ENCODE results near the gene NOBOX.
"Not testable (repeated sequence)": the region's sequence is repeated elsewhere in the genome, so short reads cannot be mapped to it uniquely, and the experiment has no call there.

Gene NOBOX

DNA sequence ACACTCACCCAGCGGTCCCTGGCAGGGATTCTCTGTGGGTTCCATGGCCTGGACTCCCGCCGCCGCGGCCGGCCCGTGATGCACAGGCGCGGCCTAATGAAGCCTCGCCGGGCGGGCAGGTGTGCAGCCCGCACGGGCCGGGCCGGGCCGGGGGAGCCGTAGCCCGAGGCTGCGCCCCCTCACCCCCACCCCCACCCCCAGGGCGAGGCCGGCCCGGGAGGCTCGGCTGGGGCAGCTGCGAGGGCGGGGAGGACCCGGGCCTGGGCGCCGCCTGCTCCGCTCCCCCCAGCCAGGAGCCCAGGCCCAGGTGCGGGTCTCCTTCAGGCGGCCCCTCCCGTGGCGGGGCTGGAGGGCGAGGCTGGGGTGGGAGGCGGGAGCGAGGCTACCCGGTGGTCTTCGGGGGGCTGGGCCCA is at the start of gene NOBOX:
Gene NOBOX, minus strand, starts transcription at position 45 of the 413 bp plus-strand sequence.
- no peak for FAIRE-seq

DNA sequence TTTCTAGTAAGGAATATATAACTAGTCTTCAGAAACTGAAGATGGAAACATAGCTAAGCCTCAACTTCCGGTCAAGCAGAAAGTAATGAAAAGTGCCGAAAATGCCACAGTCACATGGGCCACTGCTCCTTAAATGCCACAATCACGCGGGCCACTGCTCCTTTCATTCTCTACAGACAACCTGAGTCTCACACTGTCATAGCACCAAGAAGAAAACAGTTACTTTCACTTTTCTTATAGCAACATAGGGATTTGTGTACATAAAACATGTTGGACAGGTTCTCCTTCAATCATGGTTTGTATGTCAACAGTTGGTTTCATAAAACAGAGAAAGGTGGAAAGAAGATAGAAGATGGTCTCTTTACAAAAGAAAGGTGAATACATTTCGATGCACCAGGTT is 48.6 kb upstream of the NOBOX start:
- no peak for FAIRE-seq

DNA sequence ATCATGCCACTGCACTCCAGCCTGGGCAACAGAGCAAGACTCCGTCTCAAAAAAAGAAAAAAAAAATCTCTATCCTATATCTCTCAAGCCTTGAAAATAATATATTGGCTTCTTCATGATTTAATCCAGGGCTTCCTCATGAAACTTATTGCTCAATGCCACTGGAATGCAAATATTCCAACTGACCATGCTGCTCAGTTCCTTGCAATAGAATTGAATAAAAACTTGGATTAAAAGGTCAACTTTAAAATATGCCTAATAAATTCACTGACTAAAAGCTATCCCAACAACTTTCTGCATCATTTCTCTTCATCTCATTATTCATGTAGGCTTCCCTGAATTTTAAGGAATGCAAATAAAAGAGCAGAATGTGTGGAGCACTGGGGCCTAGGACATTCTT is 42.1 kb upstream of the NOBOX start:
- no peak for FAIRE-seq

DNA sequence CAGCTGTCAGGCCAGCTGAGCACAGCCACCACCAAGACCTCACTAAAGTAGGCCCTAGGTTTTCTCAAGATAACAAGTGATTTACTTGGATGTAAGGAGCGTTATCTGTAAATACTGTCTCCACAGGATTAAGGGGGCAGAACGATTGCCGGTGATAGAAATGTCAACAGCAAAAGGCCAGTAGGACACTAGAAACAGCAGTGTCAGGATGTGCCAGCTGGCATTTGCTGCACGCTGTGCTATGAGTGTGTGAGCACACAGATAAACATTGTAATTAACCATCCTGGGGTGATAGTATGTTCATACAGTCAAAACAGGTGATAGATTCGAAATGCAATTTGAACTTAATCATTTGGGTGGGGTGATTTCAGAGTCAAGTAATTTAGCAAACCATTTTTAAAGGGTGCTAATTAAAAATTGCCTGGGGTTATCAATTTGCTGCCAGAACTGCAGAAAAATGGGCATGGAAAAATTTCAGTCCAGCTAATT is 36.3 kb upstream of the NOBOX start:
- FAIRE-seq = no peak

DNA sequence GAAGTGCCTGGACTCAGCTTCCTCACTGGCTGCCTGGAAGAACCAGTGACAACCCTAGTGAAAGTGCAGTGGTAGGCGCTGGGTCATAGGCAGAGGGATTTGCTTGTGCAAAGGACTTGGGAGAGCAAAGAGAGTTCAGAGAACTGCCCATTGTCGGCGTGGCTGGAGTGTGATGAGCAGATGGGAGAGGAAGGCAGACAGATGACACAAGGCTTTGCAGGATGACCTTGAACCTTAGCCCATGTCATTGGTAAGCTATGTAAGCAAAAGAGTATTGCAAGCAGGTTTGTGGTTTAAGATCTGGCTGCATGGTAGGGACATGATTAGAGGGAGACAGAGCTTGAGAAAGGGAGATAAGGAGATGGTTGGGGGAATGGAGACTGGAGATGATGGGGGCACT is 35.3 kb upstream of the NOBOX start:
- no peak for FAIRE-seq

GRCh38 chr7:144437370-144438191 is 34.1 kb upstream of the NOBOX start:
- peak; percentile 93 for FAIRE-seq

DNA sequence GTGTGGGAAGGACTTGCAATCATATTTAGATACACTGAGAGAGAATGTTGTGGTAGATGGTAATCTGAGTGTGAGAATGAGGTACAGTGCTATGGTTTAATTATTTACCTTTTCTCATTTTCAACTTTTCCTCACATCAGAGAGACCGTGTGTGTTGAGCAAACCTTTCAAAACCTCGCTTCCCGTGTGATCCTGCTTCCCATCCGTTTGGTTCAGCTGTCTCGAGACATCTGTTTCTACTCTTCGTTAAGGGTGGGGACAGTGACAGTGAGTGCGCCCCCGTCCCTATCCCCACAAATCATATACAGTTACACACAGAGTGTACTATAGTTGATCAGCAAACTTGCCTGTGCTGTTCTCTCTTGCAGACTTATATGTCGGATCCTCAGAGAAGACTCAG is 33.0 kb upstream of the NOBOX start:
- no peak for FAIRE-seq

DNA sequence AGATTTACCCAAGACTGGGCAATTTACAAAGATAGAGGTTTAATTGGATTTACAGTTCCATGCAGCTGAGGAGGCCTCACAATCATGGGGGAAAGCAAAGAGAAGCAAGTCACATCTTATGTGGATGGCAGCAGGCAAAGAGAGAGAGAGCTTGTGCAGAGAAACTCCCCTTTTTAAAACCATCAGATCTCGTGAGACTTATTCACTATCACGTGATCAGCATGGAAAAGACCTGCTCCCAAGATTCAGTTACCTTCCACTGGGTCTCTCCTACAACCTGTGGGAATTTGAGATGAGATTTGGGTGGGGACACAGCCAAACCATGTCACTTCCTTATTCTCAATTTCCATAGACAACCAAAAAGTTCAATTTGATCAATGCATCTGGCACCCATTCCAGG is 24.9 kb upstream of the NOBOX start:
- FAIRE-seq = no peak

- FAIRE-seq = not testable (repeated sequence)
Measured at GRCh38 chr7:144427539-144427938, 24.0 kb upstream of the NOBOX start.

- not testable (repeated sequence) for FAIRE-seq
Measured at GRCh38 chr7:144418931-144419330, 15.4 kb upstream of the NOBOX start.

DNA sequence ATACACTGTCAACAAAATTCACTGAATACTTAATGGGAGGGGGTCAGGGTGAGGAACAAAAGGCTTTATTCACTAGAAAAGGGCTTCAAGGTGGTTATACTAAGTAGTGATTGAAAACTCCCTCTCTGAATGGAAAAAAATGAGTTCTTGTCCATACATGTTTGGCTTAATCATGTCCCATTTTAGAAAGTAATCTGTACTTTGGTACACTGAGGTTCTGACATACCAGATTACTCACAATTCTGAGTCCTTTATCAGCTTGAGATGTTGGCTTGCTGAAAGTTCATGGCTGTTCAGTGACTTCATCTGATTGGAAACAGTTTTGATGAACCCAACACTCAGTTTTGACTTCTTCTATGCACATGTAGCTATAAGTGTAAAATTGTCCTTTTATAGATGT is 12.8 kb upstream of the NOBOX start:
- no peak for FAIRE-seq

GRCh38 chr7:144415858-144416257 is 12.4 kb upstream of the NOBOX start:
- no peak for FAIRE-seq

GRCh38 chr7:144414815-144415214 is 11.3 kb upstream of the NOBOX start:
- no peak for FAIRE-seq

DNA sequence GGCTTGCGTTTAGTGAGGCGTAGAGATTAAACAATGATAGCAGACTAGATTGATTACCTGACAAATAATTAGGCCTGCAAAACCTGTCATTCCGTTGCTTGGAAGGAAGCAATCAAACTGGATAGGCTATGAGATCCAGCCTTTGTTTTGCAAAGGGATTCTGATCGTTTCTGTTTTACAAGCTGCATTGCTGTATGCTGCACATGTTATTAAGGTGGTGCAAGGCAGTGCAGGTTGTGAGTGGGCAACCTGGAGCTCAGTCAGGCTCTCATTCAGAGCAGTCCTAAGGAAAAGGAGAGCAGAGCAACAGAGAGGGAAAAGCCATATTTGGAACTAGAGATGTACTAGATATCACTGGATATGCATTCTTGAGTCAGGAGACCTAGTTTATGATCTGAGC is 6.9 kb upstream of the NOBOX start:
- FAIRE-seq = no peak

DNA sequence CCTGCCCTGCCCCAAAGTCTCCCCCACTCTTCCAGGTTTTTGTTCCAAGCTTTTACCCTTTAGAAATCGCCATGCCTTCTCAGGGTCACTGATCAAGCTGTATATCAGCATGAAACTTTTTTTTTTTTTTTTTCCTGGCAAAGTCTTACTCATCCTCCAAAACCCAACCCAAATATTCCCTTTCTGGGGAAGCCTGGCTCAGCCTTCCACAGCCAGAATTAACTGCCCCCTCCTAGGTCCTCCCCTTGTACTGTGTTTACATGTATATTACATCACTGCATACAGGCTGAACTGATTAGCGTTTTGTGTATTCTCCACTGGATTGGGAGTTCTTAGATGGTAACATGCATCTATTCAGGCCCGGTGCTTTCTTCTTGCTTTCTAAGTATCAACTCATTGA is 4.6 kb upstream of the NOBOX start:
- FAIRE-seq = no peak

GRCh38 chr7:144407266-144407931 is 3.9 kb upstream of the NOBOX start:
- FAIRE-seq = no peak

DNA sequence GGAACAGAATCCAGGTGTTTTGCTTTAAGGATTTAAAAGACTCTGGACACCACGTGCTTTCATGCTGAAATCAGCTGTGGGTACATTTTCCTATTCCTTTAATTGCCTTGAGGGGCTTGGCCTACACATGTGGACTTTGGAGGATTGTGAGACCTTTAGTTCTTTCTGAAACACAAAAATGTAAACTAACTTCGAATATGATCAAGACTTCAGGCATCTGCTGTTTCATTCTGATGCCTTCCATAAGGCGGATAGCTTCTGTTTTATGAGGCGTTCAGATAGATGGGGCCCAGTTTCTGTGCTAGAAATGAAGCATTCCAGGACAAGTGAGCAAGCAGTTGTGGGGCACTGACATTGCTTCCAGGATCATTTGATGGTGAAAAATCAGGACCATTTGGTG is 1.5 kb upstream of the NOBOX start:
- no peak for FAIRE-seq

- FAIRE-seq = no peak
Measured at GRCh38 chr7:144403102-144403501, 391 bp downstream of the NOBOX start.

GRCh38 chr7:144401490-144401889 is 2.0 kb downstream of the NOBOX start:
- FAIRE-seq = no peak

DNA sequence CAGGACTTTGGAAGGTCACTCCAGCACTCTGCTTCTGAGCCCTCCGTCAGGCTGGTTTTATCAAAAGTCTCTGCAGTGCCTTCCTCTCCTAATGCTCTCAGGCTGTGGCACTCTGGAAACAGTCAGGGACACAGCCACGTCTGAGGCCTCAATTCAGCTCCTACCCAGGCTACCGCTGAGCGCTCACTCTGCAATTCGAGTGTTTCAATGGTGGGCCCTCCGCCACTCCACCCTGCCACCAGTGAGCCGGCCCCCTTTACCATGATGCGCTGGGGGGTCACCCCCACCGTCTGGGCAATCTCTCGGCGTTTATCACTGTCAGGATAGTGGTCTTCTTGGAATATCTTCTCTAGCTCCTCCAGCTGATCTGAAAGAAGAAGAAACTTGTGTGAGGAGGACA is 3.5 kb downstream of the NOBOX start:
- no peak for FAIRE-seq

GRCh38 chr7:144398911-144399310 is 4.6 kb downstream of the NOBOX start:
- no peak for FAIRE-seq

- FAIRE-seq = no peak
Measured at GRCh38 chr7:144398291-144398690, 5.2 kb downstream of the NOBOX start.

DNA sequence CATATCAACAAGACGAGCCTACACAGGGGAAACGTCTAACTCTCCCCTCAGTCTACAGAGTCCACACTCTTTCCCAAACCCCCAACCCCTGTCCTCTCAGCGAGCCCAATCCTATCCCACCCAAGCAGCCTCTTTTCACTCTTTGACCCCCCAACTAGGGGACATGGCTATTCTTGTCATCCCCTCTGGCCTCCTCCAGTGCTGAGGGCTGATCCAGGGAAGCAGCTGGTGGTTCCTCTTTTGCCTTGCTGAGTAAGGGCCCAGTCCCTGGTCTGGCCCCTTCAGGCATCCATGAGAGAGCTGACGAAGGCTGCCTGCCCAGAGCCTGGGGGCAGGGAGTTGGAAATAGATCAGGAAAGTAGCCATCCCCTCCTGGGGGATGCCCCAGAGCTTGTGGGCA is 6.4 kb downstream of the NOBOX start:
- no peak for FAIRE-seq

GRCh38 chr7:144391823-144392255 is 11.7 kb downstream of the NOBOX start:
- peak; percentile 68 for FAIRE-seq

Measured in A204.1 (cell line).